ENCODE data around the gene ZNF716. TPM values are rescaled to one million over a fixed set of nuclear protein-coding genes. Genes with fewer than 3 reads are reported as not detected.

ZNF716 gene
- not detected in 2 replicates for total RNA-seq

GRCh38 chr7:57449904-57450303, at the start of gene ZNF716:
ZNF716 (plus strand) TSS chr7:57450177; CDS start chr7:57450289, 112 bp downstream.

Small RNAs within 50 kb of the gene (small RNA-seq; reads per million reads assigned to genes)
- not detected for gene MIR3147

All from placental epithelial cell (primary cell).